SU-DHL-6 (cell line): Measurements from ENCODE around the gene TMEM200B.

Experiments used
- EZH2phosphoT487 ChIP-seq: fragments of 200-600 bp; sonication (generic), shearing (Covaris generic); conservative IDR thresholded peaks from 2 replicates; pipeline ENCODE4 v1.6.1; 2018; ENCODE audit warnings: mild to moderate bottlenecking, antibody characterized with exemption, low read length, moderate library complexity, mixed read lengths
- TF ChIP-seq, protein P1 (sequence below): fragments of 200-600 bp; sonication (generic); IDR thresholded peaks from one replicate; pipeline ENCODE4 v1.5.1; 2017; ENCODE audit warnings: antibody characterized with exemption, mild to moderate bottlenecking, low read length, moderate library complexity; ENCODE audit not compliant: insufficient read depth, poor library complexity, severe bottlenecking

DNA sequence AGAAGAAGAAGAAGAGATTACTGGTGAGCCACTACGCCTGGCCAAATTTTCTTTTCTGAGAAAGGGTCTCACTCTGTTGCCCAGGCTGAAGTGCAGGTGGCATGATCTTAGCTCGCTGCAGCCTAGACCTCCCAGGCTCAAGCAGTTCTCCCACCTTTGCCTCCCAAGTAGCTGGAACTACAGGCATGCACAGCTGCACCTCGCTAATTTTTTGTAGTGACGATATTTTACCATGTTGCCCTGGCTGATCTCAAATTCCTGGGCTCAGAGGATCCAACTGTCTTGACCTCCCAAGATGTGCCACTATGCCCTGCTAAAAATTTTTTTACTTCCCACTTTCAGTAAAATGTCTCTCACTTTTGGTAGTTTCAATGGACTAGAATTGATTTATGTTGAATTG lies 24.4 kb downstream of the TMEM200B start:
- TF ChIP-seq, protein P1, sequence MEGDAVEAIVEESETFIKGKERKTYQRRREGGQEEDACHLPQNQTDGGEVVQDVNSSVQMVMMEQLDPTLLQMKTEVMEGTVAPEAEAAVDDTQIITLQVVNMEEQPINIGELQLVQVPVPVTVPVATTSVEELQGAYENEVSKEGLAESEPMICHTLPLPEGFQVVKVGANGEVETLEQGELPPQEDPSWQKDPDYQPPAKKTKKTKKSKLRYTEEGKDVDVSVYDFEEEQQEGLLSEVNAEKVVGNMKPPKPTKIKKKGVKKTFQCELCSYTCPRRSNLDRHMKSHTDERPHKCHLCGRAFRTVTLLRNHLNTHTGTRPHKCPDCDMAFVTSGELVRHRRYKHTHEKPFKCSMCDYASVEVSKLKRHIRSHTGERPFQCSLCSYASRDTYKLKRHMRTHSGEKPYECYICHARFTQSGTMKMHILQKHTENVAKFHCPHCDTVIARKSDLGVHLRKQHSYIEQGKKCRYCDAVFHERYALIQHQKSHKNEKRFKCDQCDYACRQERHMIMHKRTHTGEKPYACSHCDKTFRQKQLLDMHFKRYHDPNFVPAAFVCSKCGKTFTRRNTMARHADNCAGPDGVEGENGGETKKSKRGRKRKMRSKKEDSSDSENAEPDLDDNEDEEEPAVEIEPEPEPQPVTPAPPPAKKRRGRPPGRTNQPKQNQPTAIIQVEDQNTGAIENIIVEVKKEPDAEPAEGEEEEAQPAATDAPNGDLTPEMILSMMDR: no peak
- no peak for TF ChIP-seq EZH2phosphoT487
